GM13977 (cell line): ENCODE data around the gene SSNA1.

Source experiments
- DNase-seq: peaks from one replicate; pipeline ENCODE4 v3.0.0; 2012; ENCODE audit warnings: low spot score
- in situ Hi-C: fragments of 300-500 bp; cut with MboI; formaldehyde crosslinking; loops from one replicate; pipeline ENCODE4 v1.12.0; 2022; ENCODE audit warnings: low sequenced_read_pairs, low pct_unique_long_range_greater_than_20kb, mixed read lengths, inconsistent platforms; ENCODE audit not compliant: unreplicated experiment
- TF ChIP-seq, protein P1 (sequence below): IDR thresholded peaks from 2 replicates; pipeline ENCODE4 v1.5.1; 2012; ENCODE audit warnings: mild to moderate bottlenecking, control low read depth; ENCODE audit not compliant: insufficient read depth; ENCODE audit errors: extremely low read depth, missing control alignments

Gene SSNA1

DNA sequence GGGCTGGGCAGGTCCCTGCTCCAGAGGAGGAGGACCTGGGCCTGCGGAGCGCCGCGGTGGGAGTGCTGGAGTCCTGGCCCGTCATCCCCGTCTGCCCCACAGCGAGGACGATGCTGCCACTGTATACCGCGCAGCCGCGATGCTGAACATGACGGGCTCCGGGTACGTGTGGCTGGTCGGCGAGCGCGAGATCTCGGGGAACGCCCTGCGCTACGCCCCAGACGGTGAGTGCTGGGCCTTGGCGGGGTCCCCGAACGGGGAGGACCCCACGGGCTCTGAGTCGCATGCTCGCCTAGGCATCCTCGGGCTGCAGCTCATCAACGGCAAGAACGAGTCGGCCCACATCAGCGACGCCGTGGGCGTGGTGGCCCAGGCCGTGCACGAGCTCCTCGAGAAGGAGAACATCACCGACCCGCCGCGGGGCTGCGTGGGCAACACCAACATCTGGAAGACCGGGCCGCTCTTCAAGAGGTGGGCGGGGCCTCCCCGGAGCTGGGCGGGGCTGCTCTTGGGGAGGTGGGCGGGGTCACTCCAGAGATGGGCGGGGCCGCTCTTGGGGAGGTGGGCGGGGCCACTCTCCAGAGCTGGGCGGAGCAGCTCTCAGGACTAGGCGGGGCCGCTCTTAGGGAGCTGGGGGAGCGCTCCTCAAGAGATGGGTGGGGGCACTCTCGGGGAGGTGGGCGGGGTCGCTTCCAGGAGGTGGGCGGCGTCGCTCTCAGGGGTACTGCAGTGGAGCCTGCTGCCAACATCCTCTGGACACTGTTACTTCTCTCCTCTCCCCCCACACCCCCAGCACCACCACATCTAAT, 31.7 kb upstream of the SSNA1 start:
- in situ Hi-C loops = no loop called here
- TF ChIP-seq, protein P1, sequence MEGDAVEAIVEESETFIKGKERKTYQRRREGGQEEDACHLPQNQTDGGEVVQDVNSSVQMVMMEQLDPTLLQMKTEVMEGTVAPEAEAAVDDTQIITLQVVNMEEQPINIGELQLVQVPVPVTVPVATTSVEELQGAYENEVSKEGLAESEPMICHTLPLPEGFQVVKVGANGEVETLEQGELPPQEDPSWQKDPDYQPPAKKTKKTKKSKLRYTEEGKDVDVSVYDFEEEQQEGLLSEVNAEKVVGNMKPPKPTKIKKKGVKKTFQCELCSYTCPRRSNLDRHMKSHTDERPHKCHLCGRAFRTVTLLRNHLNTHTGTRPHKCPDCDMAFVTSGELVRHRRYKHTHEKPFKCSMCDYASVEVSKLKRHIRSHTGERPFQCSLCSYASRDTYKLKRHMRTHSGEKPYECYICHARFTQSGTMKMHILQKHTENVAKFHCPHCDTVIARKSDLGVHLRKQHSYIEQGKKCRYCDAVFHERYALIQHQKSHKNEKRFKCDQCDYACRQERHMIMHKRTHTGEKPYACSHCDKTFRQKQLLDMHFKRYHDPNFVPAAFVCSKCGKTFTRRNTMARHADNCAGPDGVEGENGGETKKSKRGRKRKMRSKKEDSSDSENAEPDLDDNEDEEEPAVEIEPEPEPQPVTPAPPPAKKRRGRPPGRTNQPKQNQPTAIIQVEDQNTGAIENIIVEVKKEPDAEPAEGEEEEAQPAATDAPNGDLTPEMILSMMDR = no peak
- peak; percentile 83 for DNase-seq

DNA sequence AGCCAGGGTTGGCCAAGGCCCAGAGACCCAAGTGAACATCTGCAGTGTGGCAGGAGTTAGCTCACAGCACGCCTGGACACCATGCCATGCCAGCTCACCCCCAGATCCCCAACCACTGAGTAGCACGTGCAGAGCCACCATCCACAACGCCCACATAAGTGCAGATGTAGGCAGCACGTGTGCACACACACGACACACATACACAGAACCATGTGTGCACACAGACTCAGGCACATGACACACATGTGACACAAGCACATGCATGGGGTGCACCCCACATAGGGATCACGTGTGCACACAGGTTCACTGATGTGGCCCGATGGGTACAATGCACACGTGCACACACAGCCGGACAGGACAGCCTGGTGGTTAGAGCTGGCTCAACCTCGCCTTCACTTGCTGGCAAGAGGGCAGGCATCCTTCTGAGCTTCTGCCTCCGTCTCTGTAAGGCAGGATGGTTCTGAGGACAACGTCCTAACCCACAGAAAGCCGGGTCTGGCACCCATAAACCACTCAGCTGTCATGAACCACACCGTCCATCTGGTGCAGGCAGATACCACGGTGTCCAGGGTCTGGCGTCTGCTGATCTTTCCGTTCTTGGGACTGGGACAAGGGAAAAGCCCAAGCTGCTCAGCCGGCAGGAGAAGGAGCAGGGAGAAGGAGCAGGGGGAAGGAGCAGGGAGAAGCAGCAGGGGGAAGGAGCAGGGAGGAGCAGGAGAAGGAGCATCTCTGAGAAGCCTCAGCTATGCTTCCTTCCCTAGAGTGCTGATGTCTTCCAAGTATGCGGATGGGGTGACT, 30.7 kb upstream of the SSNA1 start:
- TF ChIP-seq, protein P1 = no peak
- no peak for DNase-seq
- in situ Hi-C loops = no loop called here

DNA sequence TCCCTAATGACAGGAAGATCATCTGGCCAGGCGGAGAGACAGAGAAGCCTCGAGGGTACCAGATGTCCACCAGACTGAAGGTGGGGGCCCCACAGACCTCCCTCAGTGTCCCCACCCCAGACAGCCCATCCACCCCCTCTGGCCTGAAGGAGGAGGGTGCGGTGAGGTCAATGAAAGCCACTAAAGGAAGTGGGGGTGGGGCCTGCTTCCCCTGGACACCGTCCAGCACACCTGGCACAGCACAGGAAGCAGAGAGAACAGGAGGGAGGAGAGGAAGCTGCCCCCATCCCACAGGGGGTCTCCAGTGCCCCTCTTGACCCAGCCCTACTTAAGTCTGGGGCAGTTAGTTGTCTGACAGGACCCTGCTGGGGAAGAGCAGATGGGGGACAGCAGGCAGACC, 29.9 kb upstream of the SSNA1 start:
- in situ Hi-C loops = no loop called here
- no peak for DNase-seq
- TF ChIP-seq, protein P1 = no peak

DNA sequence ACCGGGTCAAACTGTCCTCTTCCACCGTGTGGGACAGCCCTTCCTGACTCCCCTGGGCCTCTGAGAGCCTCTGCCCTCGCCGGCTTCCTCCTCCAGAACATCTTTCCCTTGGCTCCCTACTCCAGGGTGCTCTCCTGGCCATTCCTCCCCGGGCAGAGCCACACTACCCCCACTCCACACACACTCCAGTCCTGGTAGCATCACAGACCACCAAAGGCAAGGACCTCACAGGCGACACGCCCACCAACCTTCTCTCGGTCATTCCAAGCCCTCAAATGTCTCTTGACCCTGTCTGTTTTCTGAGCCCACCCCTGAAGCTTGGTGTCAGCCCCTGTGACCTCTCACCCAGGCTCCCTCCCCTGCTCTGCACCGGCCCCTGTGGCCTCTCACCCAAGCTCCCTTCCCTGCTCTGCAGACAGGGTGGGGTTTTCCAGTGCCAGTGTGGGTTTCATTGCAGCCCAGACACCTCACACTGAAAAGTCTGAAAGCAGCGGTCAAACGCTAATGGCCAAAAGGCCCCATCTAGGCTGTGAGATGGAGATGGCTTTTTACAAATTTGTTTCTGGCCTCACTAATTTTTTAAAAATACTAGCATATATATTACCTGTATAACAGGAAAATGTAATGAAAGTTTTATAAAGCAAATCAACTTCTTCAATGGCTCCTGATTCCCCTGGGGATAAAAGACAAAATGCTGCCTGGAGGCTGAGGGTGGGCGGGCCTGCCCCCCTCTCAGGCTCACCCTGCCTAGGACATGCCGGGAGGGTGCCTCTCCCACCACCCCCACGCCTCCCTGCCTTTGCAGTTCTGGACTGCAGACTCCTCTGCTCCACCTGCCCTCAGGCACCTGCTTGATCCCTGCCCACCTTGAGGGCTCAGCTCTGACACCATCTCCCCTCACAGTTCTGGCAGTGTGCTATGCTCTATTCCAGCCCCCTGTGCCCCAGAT, 29.1 kb upstream of the SSNA1 start:
- TF ChIP-seq, protein P1 = no peak
- DNase-seq = no peak
- in situ Hi-C loops = no loop called here

DNA sequence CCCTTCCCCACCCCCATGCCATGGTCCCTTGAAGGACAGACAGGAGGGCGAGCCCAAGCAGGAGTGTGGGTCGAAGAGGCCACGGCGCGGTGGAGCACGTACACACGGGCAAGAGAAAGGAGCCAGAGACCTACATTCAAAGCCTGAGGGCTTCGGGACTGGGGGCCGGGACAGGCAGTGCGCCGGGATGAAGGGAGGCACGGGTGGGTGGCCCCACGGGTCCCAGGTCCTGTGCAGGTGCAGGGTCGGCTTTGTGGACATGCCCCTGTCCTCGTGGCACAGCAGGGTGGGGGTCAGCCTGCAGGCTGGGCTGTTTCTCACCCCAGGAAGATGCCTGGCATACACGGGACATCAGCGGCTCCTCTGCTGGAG, 28.4 kb upstream of the SSNA1 start:
- no peak for DNase-seq
- TF ChIP-seq, protein P1 = no peak
- in situ Hi-C loops = no loop called here
